ENCODE measurements around the gene EMC7.

EMC7 gene

DNA sequence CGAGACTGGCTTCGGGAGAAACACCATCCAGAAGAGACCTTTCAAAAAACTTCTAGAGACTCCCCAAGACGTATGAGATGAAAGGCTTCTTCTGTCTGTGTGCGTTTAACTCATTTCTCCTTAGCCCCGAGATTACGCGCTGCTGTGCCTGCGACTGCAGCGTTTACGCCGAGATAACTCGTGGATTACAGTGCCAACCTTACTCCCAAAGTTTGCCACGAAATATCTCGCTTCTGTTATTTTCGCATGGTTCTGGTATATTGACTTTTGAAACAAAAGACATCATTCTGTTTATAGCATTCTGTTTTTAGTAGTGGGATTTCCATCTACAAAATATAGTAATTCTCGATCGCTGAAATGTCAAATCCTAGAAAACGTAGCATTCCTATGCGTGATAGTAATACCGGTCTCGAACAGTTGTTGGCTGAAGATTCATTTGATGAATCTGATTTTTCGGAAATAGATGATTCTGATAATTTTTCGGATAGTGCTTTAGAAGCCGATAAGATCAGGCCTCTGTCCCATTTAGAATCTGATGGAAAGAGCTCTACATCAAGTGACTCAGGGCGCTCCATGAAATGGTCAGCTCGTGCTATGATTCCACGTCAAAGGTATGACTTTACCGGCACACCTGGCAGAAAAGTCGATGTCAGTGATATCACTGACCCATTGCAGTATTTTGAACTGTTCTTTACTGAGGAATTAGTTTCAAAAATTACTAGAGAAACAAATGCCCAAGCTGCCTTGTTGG, 688 bp upstream of the EMC7 start:
- TF ChIP-seq SP1 (IDR thresholded peaks at IDR 0.05) = no peak
- peak; percentile 57 for TF ChIP-seq L3MBTL2 (conservative IDR thresholded peaks at IDR 0.05)
- DNase-seq (ENCODE audit: extremely low spot score) = no peak
- ChIA-PET CTCF (interaction anchor here (1.0 kb wide), 1 partner anchor 9 kb away, joined by 5 read pairs; no protein-coding TSS in a partner anchor), POLR2A (interaction anchor here (0.6 to 2.1 kb wide), 7 partner anchors 19 to 482 kb away, joined by 3 to 8 read pairs (median 3); partner anchors contain the start of genes EMC4, GOLGA8B and KATNBL1)

DNA sequence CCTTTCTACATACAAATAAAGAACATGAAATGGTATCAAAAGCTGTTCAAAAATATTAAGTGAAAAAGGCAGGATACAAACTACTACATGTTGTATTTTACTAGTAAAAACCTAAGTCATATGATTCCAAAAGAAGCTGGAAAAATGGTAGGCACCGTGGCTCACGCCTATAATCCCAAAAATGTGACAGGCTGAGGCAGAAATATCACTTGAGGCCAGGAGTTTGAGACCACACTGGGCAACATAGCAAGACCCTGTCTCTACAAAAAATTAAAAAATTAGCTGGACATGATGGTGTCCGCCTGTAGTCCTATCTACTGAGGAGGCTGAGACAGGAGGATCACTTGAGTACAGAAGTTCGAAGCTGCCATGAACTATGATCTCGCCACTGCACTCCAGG, 1.7 kb downstream of the EMC7 start:
- ChIA-PET CTCF (interaction anchor here (0.8 kb wide), 1 partner anchor 10 kb away, joined by 3 read pairs; no protein-coding TSS in a partner anchor), POLR2A (interaction anchor here (1.3 kb wide), 1 partner anchor 110 kb away, joined by 3 read pairs; the partner anchor contains the start of gene KATNBL1)
- TF ChIP-seq TARDBP (IDR thresholded peaks at IDR 0.05) (no peak), ARNT (IDR thresholded peaks at IDR 0.05) (no peak), L3MBTL2 (conservative IDR thresholded peaks at IDR 0.05) (no peak), SUZ12 (IDR thresholded peaks at IDR 0.05) (no peak), FOXK2 (IDR thresholded peaks at IDR 0.05) (no peak), LEF1 (IDR thresholded peaks at IDR 0.05; ENCODE audit: borderline replicate concordance) (no peak), FOXM1 (IDR thresholded peaks at IDR 0.05; ENCODE audit: borderline replicate concordance) (no peak), CTBP1 (IDR thresholded peaks at IDR 0.05; ENCODE audit: borderline replicate concordance) (no peak), NFRKB (IDR thresholded peaks at IDR 0.05) (no peak), HDGF (IDR thresholded peaks at IDR 0.05; ENCODE audit: borderline replicate concordance) (no peak), ELF4 (IDR thresholded peaks at IDR 0.05) (no peak), ZNF384 (IDR thresholded peaks at IDR 0.05) (no peak), SP1 (IDR thresholded peaks at IDR 0.05) (no peak), BHLHE40 (IDR thresholded peaks at IDR 0.05; ENCODE audit: borderline replicate concordance) (no peak), FOXA1 (IDR thresholded peaks at IDR 0.05) (no peak)
- TF ChIP-seq, protein P1, sequence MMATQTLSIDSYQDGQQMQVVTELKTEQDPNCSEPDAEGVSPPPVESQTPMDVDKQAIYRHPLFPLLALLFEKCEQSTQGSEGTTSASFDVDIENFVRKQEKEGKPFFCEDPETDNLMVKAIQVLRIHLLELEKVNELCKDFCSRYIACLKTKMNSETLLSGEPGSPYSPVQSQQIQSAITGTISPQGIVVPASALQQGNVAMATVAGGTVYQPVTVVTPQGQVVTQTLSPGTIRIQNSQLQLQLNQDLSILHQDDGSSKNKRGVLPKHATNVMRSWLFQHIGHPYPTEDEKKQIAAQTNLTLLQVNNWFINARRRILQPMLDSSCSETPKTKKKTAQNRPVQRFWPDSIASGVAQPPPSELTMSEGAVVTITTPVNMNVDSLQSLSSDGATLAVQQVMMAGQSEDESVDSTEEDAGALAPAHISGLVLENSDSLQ (IDR thresholded peaks at IDR 0.05) = no peak
- DNase-seq (ENCODE audit: extremely low spot score) = no peak

- POLR2A ChIA-PET = no interaction called here
- TF ChIP-seq NFRKB (IDR thresholded peaks at IDR 0.05) = no peak
- no peak for TF ChIP-seq SP1 (IDR thresholded peaks at IDR 0.05)
- TF ChIP-seq LEF1 (IDR thresholded peaks at IDR 0.05; ENCODE audit: borderline replicate concordance) = no peak
- TF ChIP-seq SUZ12 (IDR thresholded peaks at IDR 0.05) = no peak
- no peak for TF ChIP-seq ZNF384 (IDR thresholded peaks at IDR 0.05)
- no peak for TF ChIP-seq ARNT (IDR thresholded peaks at IDR 0.05)
- no peak for TF ChIP-seq CTBP1 (IDR thresholded peaks at IDR 0.05; ENCODE audit: borderline replicate concordance)
- no peak for TF ChIP-seq FOXA1 (IDR thresholded peaks at IDR 0.05)
- TF ChIP-seq FOXK2 (IDR thresholded peaks at IDR 0.05) = no peak
- TF ChIP-seq TARDBP (IDR thresholded peaks at IDR 0.05) = no peak
- TF ChIP-seq BHLHE40 (IDR thresholded peaks at IDR 0.05; ENCODE audit: borderline replicate concordance) = no peak
- no peak for DNase-seq (ENCODE audit: extremely low spot score)
- CTCF ChIA-PET = no interaction called here
These were observed 15.9 kb downstream of the EMC7 start for GRCh38 chr15:34085746-34086145.

DNA sequence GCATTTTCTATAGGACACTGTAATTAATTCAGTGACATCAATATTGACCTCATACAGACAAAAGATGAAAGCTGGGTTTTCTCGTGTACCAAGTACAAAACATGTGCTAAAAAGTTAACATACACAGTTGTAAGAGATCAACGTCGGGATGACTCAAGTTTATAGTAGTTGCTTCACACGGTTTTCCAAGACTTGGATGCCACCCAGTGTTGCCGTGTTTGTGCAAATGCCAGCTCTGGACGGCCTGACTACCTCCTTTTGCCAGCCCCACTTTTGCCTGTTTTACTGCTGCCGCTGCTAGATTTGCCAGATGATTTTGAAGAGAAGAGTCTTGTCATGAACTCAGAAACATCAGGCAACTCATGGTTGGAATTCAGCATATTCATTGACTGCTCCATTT, 17.6 kb downstream of the EMC7 start:
- no peak for DNase-seq (ENCODE audit: extremely low spot score)
- ChIA-PET POLR2A (no interaction called here), CTCF (no interaction called here)
- TF ChIP-seq NFRKB (IDR thresholded peaks at IDR 0.05) = no peak
- TF ChIP-seq CTBP1 (IDR thresholded peaks at IDR 0.05; ENCODE audit: borderline replicate concordance) = no peak
- no peak for TF ChIP-seq HDGF (IDR thresholded peaks at IDR 0.05; ENCODE audit: borderline replicate concordance)
- TF ChIP-seq LEF1 (IDR thresholded peaks at IDR 0.05; ENCODE audit: borderline replicate concordance) = no peak
- TF ChIP-seq ELF4 (IDR thresholded peaks at IDR 0.05) = no peak

- ChIA-PET POLR2A (no interaction called here), CTCF (no interaction called here)
- TF ChIP-seq SUZ12 (IDR thresholded peaks at IDR 0.05) = no peak
- no peak for TF ChIP-seq FOXA1 (IDR thresholded peaks at IDR 0.05)
- TF ChIP-seq LEF1 (IDR thresholded peaks at IDR 0.05; ENCODE audit: borderline replicate concordance) = no peak
- TF ChIP-seq, protein P1 (IDR thresholded peaks at IDR 0.05) = no peak
- no peak for TF ChIP-seq L3MBTL2 (conservative IDR thresholded peaks at IDR 0.05)
- no peak for TF ChIP-seq TARDBP (IDR thresholded peaks at IDR 0.05)
- TF ChIP-seq HDGF (IDR thresholded peaks at IDR 0.05; ENCODE audit: borderline replicate concordance) = no peak
- no peak for TF ChIP-seq BHLHE40 (IDR thresholded peaks at IDR 0.05; ENCODE audit: borderline replicate concordance)
- no peak for TF ChIP-seq CTBP1 (IDR thresholded peaks at IDR 0.05; ENCODE audit: borderline replicate concordance)
- TF ChIP-seq NFRKB (IDR thresholded peaks at IDR 0.05) = no peak
- TF ChIP-seq FOXM1 (IDR thresholded peaks at IDR 0.05; ENCODE audit: borderline replicate concordance) = no peak
- no peak for TF ChIP-seq ELF4 (IDR thresholded peaks at IDR 0.05)
- TF ChIP-seq SP1 (IDR thresholded peaks at IDR 0.05) = no peak
- TF ChIP-seq FOXK2 (IDR thresholded peaks at IDR 0.05) = no peak
- no peak for TF ChIP-seq ZNF384 (IDR thresholded peaks at IDR 0.05)
- no peak for TF ChIP-seq ARNT (IDR thresholded peaks at IDR 0.05)
- DNase-seq (ENCODE audit: extremely low spot score) = no peak
These were observed 21.8 kb downstream of the EMC7 start for GRCh38 chr15:34079904-34080303.

DNA sequence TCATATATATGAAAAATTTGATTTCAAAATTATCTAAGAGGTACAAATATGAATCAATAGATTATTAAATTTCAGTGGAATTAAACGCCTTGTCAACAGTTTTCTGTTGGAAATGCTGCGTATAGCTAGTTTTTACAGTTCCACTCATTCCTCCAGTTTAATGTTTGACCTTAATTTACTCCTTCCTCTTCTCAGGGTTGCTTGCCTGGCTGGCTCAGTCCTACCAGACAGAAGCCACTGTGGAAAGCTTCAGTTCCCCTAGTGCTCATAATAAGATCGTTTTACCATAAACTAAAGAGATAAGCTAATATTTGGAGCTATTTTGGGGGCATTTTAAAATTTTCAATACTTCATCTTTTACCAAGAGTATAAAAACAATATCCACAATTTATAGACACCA, 22.8 kb downstream of the EMC7 start:
- ChIA-PET CTCF (no interaction called here), POLR2A (no interaction called here)
- TF ChIP-seq SUZ12 (IDR thresholded peaks at IDR 0.05) (no peak), FOXA1 (IDR thresholded peaks at IDR 0.05) (no peak), LEF1 (IDR thresholded peaks at IDR 0.05; ENCODE audit: borderline replicate concordance) (no peak), ARNT (IDR thresholded peaks at IDR 0.05) (no peak), FOXK2 (IDR thresholded peaks at IDR 0.05) (no peak), FOXM1 (IDR thresholded peaks at IDR 0.05; ENCODE audit: borderline replicate concordance) (no peak), NFRKB (IDR thresholded peaks at IDR 0.05) (no peak), SP1 (IDR thresholded peaks at IDR 0.05) (no peak), TARDBP (IDR thresholded peaks at IDR 0.05) (no peak), L3MBTL2 (conservative IDR thresholded peaks at IDR 0.05) (no peak), ELF4 (IDR thresholded peaks at IDR 0.05) (no peak), HDGF (IDR thresholded peaks at IDR 0.05; ENCODE audit: borderline replicate concordance) (no peak)
- TF ChIP-seq, protein P1 (IDR thresholded peaks at IDR 0.05) = no peak
- DNase-seq (ENCODE audit: extremely low spot score) = no peak
